ENCODE measurements around the gene C1orf210.

C1orf210 gene

DNA sequence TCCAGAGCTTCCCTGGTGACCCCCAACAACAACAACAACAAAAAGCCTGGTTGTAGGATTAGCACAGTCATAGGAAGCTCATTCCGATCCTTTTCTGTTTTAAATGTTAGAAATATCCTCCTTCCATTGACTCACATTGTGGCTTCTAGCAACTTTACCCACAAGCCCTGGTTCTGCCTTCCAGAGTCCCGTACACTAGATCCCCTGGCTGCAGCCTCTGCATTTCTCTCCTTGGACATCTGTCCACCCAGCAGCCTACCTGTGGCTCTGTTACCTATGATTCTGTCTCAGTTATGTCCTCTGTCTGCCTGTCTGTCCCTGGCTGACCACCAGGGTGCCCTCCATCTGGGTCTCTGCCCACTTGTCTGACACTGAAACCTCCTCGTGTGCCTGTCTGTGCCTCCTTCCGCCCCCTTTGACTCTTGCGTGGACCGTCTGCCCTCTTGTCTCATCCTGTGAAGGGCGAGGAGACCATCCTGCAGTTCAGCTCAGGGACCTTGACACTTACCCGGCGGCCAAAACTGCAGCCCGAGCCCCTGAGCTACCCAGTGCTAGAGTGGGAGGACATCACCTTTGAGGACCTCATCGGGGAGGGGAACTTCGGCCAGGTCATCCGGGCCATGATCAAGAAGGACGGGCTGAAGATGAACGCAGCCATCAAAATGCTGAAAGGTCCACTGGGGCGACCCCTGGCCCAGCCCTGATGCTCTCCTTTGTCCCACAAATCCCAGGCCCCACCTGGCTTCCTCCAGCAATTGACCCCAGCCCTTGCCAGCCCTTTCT, 31.5 kb upstream of the C1orf210 start:
- TF ChIP-seq CTCF (conservative IDR thresholded peaks at IDR 0.05), result no peak; the same call in 1 of the 2 replicates
- TF ChIP-seq ZFX (IDR thresholded peaks at IDR 0.05), result no peak
- H3K27ac ChIP-seq, result no peak overlapping the region

GRCh38 chr1:43315963-43316737, 30.8 kb upstream of the C1orf210 start:
- H3K27ac ChIP-seq, result no peak overlapping the region
- no peak for TF ChIP-seq ZFX (IDR thresholded peaks at IDR 0.05)
- no peak for TF ChIP-seq CTCF (conservative IDR thresholded peaks at IDR 0.05)

- no peak for TF ChIP-seq ZFX (IDR thresholded peaks at IDR 0.05)
- no peak for TF ChIP-seq CTCF (conservative IDR thresholded peaks at IDR 0.05)
- H3K27ac ChIP-seq, result no peak overlapping the region
These were observed 30.1 kb upstream of the C1orf210 start for GRCh38 chr1:43315481-43315880.

DNA sequence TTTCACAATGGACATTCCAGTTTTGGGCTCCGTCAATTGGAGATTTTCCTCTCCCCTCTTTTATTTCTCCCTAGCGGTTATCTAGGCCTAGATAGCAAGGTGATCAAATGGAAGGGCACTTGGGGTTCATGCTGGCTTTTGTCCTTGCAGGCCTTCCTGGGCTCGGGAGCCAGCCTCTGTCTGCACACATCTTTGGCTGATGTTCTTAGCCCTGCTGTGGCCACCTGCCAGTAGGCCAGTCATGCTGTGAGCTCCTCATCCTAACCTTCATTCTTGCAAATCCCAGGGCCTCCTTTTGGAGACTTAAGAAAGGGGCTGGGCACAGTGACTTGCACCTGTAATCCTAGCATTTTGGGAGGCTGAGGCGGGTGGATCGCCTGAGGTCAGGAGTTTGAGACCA, 28.9 kb upstream of the C1orf210 start:
- TF ChIP-seq ZFX (IDR thresholded peaks at IDR 0.05) (no peak), CTCF (conservative IDR thresholded peaks at IDR 0.05) (no peak)
- H3K27ac ChIP-seq, result no peak overlapping the region

DNA sequence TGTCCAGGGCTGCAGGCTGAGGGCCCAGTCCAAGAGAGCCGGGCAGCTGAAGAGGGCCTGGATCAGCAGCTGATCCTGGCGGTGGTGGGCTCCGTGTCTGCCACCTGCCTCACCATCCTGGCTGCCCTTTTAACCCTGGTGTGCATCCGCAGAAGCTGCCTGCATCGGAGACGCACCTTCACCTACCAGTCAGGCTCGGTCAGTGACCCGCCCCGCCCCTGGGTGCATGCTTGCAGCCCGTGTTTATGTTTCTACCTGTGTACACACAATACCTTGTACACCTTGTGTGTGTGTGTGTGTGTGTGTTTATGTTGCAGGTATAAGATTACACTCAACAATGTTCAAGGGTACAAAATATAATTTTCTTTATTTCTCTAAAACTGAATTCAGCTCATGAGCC, 28.4 kb upstream of the C1orf210 start:
- no peak overlapping the region for H3K27ac ChIP-seq
- TF ChIP-seq CTCF (conservative IDR thresholded peaks at IDR 0.05), result no peak
- TF ChIP-seq ZFX (IDR thresholded peaks at IDR 0.05), result no peak

DNA sequence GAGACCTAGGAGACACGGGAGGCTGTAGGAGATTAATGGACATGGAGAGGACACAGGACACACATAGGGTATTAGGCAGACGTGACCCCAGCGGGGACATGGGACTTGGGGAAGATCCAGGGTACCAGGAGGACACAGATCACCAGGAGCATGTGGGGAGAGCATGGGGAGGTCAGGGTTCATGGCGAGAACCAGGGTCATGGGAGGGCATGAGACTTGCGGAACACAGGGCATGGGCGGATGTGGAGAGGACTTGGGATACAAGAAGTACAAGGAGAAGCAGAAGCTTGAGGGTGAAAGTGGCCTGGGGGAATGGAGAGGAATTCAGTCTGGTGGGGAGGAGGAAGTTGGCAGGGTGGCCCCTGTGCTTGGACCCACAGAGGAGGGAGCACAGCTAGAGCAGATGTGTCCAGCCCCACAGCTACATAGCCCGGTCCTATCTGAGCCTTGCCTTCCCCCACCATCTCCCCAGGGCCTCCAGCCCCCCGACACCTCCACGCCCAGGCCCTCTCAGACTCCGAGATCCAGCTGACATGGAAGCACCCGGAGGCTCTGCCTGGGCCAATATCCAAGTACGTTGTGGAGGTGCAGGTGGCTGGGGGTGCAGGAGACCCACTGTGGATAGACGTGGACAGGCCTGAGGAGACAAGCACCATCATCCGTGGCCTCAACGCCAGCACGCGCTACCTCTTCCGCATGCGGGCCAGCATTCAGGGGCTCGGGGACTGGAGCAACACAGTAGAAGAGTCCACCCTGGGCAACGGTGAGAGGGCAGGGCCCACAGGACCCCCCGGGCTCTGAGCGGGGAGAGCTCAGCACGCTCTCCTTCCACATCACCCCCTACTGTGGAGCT, 27.5 kb upstream of the C1orf210 start:
- H3K27ac ChIP-seq, result no peak overlapping the region
- TF ChIP-seq CTCF (conservative IDR thresholded peaks at IDR 0.05), result no peak
- no peak for TF ChIP-seq ZFX (IDR thresholded peaks at IDR 0.05)

All from C4-2B (cell line).